NCI-H774 (cell line): ENCODE measurements around the gene GNB2.
"Not testable (repeated sequence)": the region's sequence is repeated elsewhere in the genome, so short reads cannot be mapped to it uniquely, and the experiment has no call there.

Experiments used
- DNase-seq: peaks from one replicate; lab custom pipeline; 2025; lab: John Stamatoyannopoulos, UW

Gene GNB2

GRCh38 chr7:100673302-100673941 lies at the start of gene GNB2:
Gene GNB2, plus strand, starts transcription at chr7:100673740. Its CDS starts 2,526 bp downstream, at chr7:100676266.
- peak; percentile 97 for DNase-seq

- no peak for DNase-seq
Measured at GRCh38 chr7:100623951-100624824, 49.4 kb upstream of the GNB2 start.

- DNase-seq, result no peak
Measured at GRCh38 chr7:100626055-100626454, 47.5 kb upstream of the GNB2 start.

- DNase-seq, result peak; percentile 62
Measured at GRCh38 chr7:100626530-100627237, 46.9 kb upstream of the GNB2 start.

- no peak for DNase-seq
Measured at GRCh38 chr7:100627238-100627549, 46.3 kb upstream of the GNB2 start.

GRCh38 chr7:100629117-100629716 lies 44.3 kb upstream of the GNB2 start:
- DNase-seq, result no peak

- no peak for DNase-seq
Measured at GRCh38 chr7:100630066-100630465, 43.5 kb upstream of the GNB2 start.

- no peak for DNase-seq
Measured at GRCh38 chr7:100632951-100633717, 40.4 kb upstream of the GNB2 start.

- DNase-seq, result no peak
Measured at GRCh38 chr7:100639995-100640516, 33.5 kb upstream of the GNB2 start.

- DNase-seq, result no peak
Measured at GRCh38 chr7:100640517-100641440, 32.8 kb upstream of the GNB2 start.

- no peak for DNase-seq
Measured at GRCh38 chr7:100641463-100641859, 32.1 kb upstream of the GNB2 start, which contains the start of gene TFR2. Gene TFR2, minus strand, starts transcription at chr7:100641552. Its CDS starts 43 bp downstream, at chr7:100641509.

GRCh38 chr7:100641860-100642533 lies 31.5 kb upstream of the GNB2 start:
- no peak for DNase-seq

- no peak for DNase-seq
Measured at GRCh38 chr7:100642534-100642907, 31.0 kb upstream of the GNB2 start.

GRCh38 chr7:100649826-100650565 lies 23.5 kb upstream of the GNB2 start:
- DNase-seq, result no peak

- no peak for DNase-seq
Measured at GRCh38 chr7:100654908-100655831, 18.4 kb upstream of the GNB2 start.

- DNase-seq, result peak; percentile 75
Measured at GRCh38 chr7:100655908-100656674, 17.4 kb upstream of the GNB2 start, which contains the start of gene ACTL6B. Gene ACTL6B, minus strand, starts transcription at chr7:100656448. Its CDS starts 94 bp downstream, at chr7:100656354.

- not testable (repeated sequence) for DNase-seq
Measured at GRCh38 chr7:100662194-100662776, 11.3 kb upstream of the GNB2 start.
